Heart left ventricle (tissue), 16 donors: Measurements from ENCODE around the gene ALDH4A1. TPM values are rescaled to one million over a fixed set of nuclear protein-coding genes. Genes with fewer than 3 reads are reported as not detected.

ENCODE experiments used
- ATAC-seq, 4 donors: fragments of 200-7000 bp; cut with Tn5 transposase; one replicate each; pipeline ENCODE4 v1.9.1; 2020 to 2022; ENCODE audit warnings: moderate library complexity in 4 of 4, mild to moderate bottlenecking in 3 of 4, moderate number of reproducible peaks in 1 of 4
- DNase-seq, 5 donors: peaks; one replicate each; pipeline ENCODE4 v3.0.0-alpha.2; 2020
- H3K27ac ChIP-seq, 12 donors: fragments of 200-600 bp; sonication (generic) in 4 of 12; one replicate each; pipeline versions ENCODE4 v1.5.0 to v1.8.0; 2016 to 2022; ENCODE audit warnings: mild to moderate bottlenecking in 2 of 12
- H3K27me3 ChIP-seq, 9 donors: fragments of 200-600 bp; sonication (generic) in 2 of 9; one replicate each; pipeline versions ENCODE4 v1.5.1 to v1.8.0; 2016 to 2022; ENCODE audit warnings: mild to moderate bottlenecking in 3 of 9
- H3K36me3 ChIP-seq, 9 donors: fragments of 200-600 bp; sonication (generic) in 2 of 9; one replicate each; pipeline versions ENCODE4 v1.5.0 to v1.8.0; 2018 to 2022; ENCODE audit warnings: mild to moderate bottlenecking in 2 of 9
- H3K4me1 ChIP-seq, 12 donors: fragments of 200-600 bp; sonication (generic) in 4 of 12; one replicate each; pipeline versions ENCODE4 v1.5.0 to v1.8.0; 2016 to 2022; ENCODE audit warnings: mild to moderate bottlenecking in 3 of 12
- H3K4me3 ChIP-seq, 12 donors: fragments of 200-600 bp; sonication (generic) in 4 of 12; one replicate each; pipeline versions ENCODE4 v1.5.0 to v1.8.0; 2017 to 2022; ENCODE audit warnings: mild to moderate bottlenecking in 9 of 12, moderate library complexity in 4 of 12
- H3K9me3 ChIP-seq, 12 donors: fragments of 200-600 bp; sonication (generic) in 4 of 12; one replicate each; pipeline versions ENCODE4 v1.5.0 to v1.8.0; 2016 to 2022; ENCODE audit warnings: mild to moderate bottlenecking in 1 of 12
- POLR2A ChIP-seq, 2 donors: fragments of 450-650 bp; IDR thresholded peaks; one replicate each; pipeline ENCODE4 v1.6.1; 2017; ENCODE audit warnings: antibody characterized with exemption in 2 of 2, mild to moderate bottlenecking in 2 of 2, moderate library complexity in 2 of 2
- WGBS, 4 donors: extraction: QIAGEN DNeasy Blood & Tissue Kit in 2 of 4; methylation state at CpG; one replicate each; pipeline versions ENCODE4 v1.1.5 to v1.1.7; 2013 to 2018; 5-methylcytosine and 5-hydroxymethylcytosine counted together
- intact Hi-C, 10 donors: fragments of 100-400 bp; cut with DNase I; formaldehyde crosslinking; loops; one replicate each; pipeline versions ENCODE4 v1.11.1 to v1.14.2; 2022
- polyA plus RNA-seq, 2 donors: library from polyadenylated mRNA; stranded (reverse); fragments of 200-250 nt; gene quantifications; one replicate each; pipeline ENCODE4 v1.2.3, GENCODE V29; 2013
- total RNA-seq, 9 donors: library from RNA; depleted of rRNA in 2 of 9; stranded (reverse); fragments of >200 nt in 2 of 9; fragmentation: NEBNext Ultra II Directional in 3 of 9; extraction: Animal tissue kit (Norgen Biotek cat#: 25700) in 3 of 9; gene quantifications; one replicate each; pipeline versions ENCODE4 v1.1.0 to v1.2.4, GENCODE V29; 2016 to 2023
- TF ChIP-seq, protein P1 (sequence below), 12 donors: fragments of 200-600 bp; sonication (generic) in 4 of 12; IDR thresholded peaks; one replicate each; pipeline versions ENCODE4 v1.5.0 to v1.8.0; 2018 to 2022; ENCODE audit warnings: antibody characterized with exemption in 12 of 12, mild to moderate bottlenecking in 5 of 12
- donor health status: ischemic (EF 13 %, LVEDD 7.1; RV severe dilation, severe dysfunction).
- donor health status: healthy with polysubstance abuse.
- donor health status: DM: no; HTN: yes; CAD: no.
- donor health status: DM: no; HTN: no; CAD: no.
- donor health status: ischemic (EF 25% LVEDD 6.9; RV normal size, moderate dysfunction).
- donor health status: ischemic (EF 25% LVEDD 5.7; RV mildly dilated, moderate dysfunction).
- donor health status: healthy.
- donor health status: DM: yes; HTN: yes; CAD: no.
- donor health status: ischemic (EF 35%, LVEDD 5.7; RV mildly dilated, moderate dysfunction).
- donor health status: nonischemic (EF 11% LVEDD 7.7; RV severe dilation, severe dysfunction).
- donor health status: DM: yes; HTN: yes; CAD: no.
- donor health status: PGD.
- donor health status: ischemic (EF 29% LVEDD 5.4; RV normal size, mild dysfunction).
- donor health status: nonischemic (EF 23%, LVEDD 6.1; RV moderate dilation, normal function).

ALDH4A1 gene
- total and polyA plus RNA-seq, 11 donors: 20.8 to 57.6 (median 30.6) TPM

DNA sequence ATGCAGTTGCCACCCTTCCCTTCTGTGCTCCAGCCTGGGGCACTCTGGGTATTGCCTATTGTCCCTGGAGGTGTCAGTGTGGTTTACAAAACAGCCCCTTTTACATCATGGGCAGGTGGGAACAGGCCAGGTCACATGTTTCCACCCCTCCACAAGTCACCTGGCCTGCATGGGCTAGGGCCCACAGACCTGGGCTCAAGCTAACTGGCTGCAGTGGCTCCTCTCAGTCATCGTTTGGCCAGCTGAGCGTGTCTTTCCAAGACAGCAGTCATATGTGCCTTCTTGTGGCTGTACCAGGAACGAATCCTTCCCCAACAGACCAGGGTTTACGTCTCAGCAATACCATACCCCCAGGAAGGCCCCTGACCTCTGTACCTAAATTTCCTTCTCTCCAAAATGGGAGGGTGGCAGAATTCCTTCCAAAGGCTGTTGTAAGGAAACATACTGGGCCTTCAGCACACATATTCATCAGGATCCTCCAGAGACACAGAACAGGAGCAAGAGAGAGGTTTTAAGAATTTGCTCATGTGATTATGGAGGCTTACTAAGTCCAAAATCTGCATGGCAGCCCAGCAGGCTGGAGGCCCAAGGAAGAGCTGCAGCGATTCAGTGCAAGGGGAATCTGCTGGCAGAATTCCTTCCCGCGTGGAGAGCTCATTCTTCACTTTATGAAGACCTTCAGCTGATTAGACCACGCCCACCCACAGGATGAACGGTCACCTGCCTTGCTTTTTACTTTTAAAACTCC lies 32.3 kb downstream of the ALDH4A1 start:
- DNase-seq: no peak
- intact Hi-C loops: loop anchor here in 1 of 10 donors (5.0 kb wide), 1 partner anchor 273 kb away; no protein-coding TSS in a partner anchor
- WGBS, 4 donors: 71 to 80% (median 76%) methylated on average over 8 to 9 of the region's 9 CpGs

DNA sequence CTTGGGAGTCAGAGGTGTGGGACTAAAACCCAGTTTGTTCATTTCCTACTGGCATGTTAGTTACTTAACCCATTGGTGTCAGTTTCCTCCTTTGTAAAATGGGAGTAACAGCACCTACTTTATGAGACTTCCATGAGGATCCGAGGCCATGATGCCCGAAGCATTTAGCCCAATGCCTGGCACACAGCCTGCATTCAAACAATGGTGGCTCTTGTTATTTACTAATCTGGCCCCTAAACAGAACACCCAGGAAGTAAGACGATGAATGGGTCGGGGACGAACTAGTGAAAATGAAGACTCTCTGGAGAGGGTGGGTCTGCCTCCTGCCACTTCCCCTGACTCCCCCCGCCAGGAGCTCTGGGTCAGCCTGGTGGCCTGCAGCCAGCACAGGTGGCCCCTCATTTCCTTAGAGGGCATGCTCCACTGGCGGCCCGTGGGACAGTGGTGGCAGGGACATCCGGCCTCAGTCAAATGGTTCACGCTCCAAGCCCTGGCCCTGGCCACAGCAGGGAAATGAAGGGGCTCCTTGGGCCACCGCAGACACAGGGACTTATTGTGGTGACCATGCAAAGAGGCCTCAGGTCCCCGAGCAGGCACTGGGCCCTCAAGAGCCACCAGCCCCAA lies 33.4 kb downstream of the ALDH4A1 start:
- 65 to 73% (median 69%) methylated on average over 12 of the region's 12 CpGs for WGBS, 4 donors
- intact Hi-C loops: no loop called here
- TF ChIP-seq, protein P1, sequence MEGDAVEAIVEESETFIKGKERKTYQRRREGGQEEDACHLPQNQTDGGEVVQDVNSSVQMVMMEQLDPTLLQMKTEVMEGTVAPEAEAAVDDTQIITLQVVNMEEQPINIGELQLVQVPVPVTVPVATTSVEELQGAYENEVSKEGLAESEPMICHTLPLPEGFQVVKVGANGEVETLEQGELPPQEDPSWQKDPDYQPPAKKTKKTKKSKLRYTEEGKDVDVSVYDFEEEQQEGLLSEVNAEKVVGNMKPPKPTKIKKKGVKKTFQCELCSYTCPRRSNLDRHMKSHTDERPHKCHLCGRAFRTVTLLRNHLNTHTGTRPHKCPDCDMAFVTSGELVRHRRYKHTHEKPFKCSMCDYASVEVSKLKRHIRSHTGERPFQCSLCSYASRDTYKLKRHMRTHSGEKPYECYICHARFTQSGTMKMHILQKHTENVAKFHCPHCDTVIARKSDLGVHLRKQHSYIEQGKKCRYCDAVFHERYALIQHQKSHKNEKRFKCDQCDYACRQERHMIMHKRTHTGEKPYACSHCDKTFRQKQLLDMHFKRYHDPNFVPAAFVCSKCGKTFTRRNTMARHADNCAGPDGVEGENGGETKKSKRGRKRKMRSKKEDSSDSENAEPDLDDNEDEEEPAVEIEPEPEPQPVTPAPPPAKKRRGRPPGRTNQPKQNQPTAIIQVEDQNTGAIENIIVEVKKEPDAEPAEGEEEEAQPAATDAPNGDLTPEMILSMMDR (IDR thresholded peaks at IDR 0.05): no peak
- TF ChIP-seq POLR2A (IDR thresholded peaks at IDR 0.05): no peak
- no peak for DNase-seq
- ATAC-seq: no peak
- Histone ChIP-seq H3K27me3 (peaks cover 0 to 13% (median 0%) of the 10 kb centered on the region in 9 donors), H3K9me3 (no peaks in the 10 kb centered on the region), H3K27ac (no peak overlapping the region), H3K4me3 (no peak overlapping the region), H3K4me1 (no peaks in the 10 kb centered on the region), H3K36me3 (peaks cover 0 to 12% (median 0%) of the 10 kb centered on the region in 9 donors)

More for the DNA sequence above, 32.3 kb downstream of the ALDH4A1 start:
- Histone ChIP-seq H3K27ac (no peak overlapping the region), H3K9me3 (no peaks in the 10 kb centered on the region), H3K4me1 (peaks cover 0 to 2% (median 0%) of the 10 kb centered on the region in 12 donors), H3K27me3 (peaks cover 0 to 12% (median 0%) of the 10 kb centered on the region in 9 donors), H3K36me3 (peaks cover 0 to 12% (median 0%) of the 10 kb centered on the region in 9 donors), H3K4me3 (no peak overlapping the region)
- TF ChIP-seq POLR2A (IDR thresholded peaks at IDR 0.05): no peak
- TF ChIP-seq, protein P1 (IDR thresholded peaks at IDR 0.05): no peak
- no peak for ATAC-seq

DNA sequence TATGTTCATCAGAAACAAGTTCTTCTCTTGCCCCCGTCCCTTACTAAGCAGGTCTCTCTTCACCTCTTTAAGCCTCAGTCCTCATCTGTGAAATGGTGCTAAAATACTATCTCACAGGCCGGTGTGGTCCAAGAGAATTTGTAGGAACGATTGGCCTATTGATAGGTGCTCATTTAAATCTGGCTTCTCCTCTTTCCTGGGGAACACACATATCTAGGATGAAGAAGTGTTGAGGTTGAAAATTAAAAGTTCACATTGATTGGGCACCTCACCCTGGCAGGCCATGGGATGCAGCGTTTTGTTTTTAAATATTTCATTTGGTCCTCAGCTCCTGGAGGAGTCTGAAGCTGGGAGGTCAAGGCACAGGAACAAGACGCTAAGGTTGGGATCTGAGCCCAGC lies 34.0 kb downstream of the ALDH4A1 start:
- H3K27ac ChIP-seq: no peak overlapping the region
- no peak for ATAC-seq
- peaks cover 0 to 13% (median 0%) of the 10 kb centered on the region in 9 donors for H3K27me3 ChIP-seq
- TF ChIP-seq, protein P1 (IDR thresholded peaks at IDR 0.05): no peak
- TF ChIP-seq POLR2A (IDR thresholded peaks at IDR 0.05): no peak
- peaks cover 0 to 12% (median 0%) of the 10 kb centered on the region in 9 donors for H3K36me3 ChIP-seq
- no peaks in the 10 kb centered on the region for H3K4me1 ChIP-seq
- intact Hi-C loops: no loop called here
- no peak overlapping the region for H3K4me3 ChIP-seq
- no peak for DNase-seq
- 69 to 79% (median 74%) methylated on average over 5 of the region's 5 CpGs for WGBS, 4 donors
- no peaks in the 10 kb centered on the region for H3K9me3 ChIP-seq

DNA sequence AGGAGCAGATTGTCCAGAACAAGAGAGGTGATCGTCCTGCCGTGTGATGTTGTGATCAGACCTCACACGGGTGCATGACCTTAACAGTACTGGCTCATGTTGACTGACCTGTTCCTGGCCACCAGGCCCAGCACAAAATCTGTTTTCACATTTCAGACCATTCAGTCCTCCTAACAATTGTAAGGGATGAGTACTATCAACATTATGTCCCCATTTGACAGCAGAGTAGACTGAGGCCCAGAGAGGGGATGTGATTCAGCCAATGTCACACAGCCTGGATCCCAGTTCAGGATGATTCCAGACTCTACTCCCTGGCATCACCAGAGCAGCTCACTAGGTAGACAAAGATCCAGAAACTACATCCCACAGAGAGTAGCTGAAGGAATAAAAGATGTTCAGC lies 35.5 kb downstream of the ALDH4A1 start:
- H3K4me3 ChIP-seq: no peak overlapping the region
- intact Hi-C loops: no loop called here
- TF ChIP-seq, protein P1 (IDR thresholded peaks at IDR 0.05): no peak
- no peak for TF ChIP-seq POLR2A (IDR thresholded peaks at IDR 0.05)
- ATAC-seq (no peak), DNase-seq (no peak)
- H3K27me3 ChIP-seq: peaks cover 0 to 13% (median 0%) of the 10 kb centered on the region in 9 donors
- no peaks in the 10 kb centered on the region for H3K4me1 ChIP-seq
- H3K36me3 ChIP-seq: peaks cover 0 to 1% (median 0%) of the 10 kb centered on the region in 9 donors
- no peak overlapping the region for H3K27ac ChIP-seq
- WGBS, 4 donors: 84 to 92% (median 90%) methylated on average over 3 of the region's 3 CpGs
- no peaks in the 10 kb centered on the region for H3K9me3 ChIP-seq
